Breast epithelium (tissue), 3 donors: Measurements from ENCODE around the gene WDFY2.

Experiments used
- CTCF ChIP-seq, 3 donors: fragments of 450-650 bp; IDR thresholded peaks; one replicate each; pipeline ENCODE4 v1.5.1; 2016 to 2017; ENCODE audit warnings: antibody characterized with exemption in 3 of 3, mild to moderate bottlenecking in 3 of 3, moderate library complexity in 3 of 3
- POLR2A ChIP-seq: fragments of 450-650 bp; IDR thresholded peaks from one replicate; pipeline ENCODE4 v1.6.1; 2016; ENCODE audit warnings: antibody characterized with exemption, mild to moderate bottlenecking, moderate library complexity
- POLR2AphosphoS5 ChIP-seq, 3 donors: sonication (generic); formaldehyde crosslinking; IDR thresholded peaks; one replicate each; pipeline ENCODE4 v1.6.1; 2017; ENCODE audit warnings: antibody characterized with exemption in 3 of 3

GRCh38 chr13:51808811-51809210 lies 224.5 kb downstream of the WDFY2 start:
- no peak for TF ChIP-seq CTCF (IDR thresholded peaks at IDR 0.05)
- no peak for TF ChIP-seq POLR2A
- TF ChIP-seq POLR2AphosphoS5 (IDR thresholded peaks at IDR 0.05): no peak
